DLD1 (cell line): ENCODE measurements around the gene XG.

Experiments
- in situ Hi-C: cut with HindIII; loops from 2 replicates; pipeline ENCODE4 v1.10.0; 2017; ENCODE audit warnings: low sequenced_read_pairs

The XG gene

DNA sequence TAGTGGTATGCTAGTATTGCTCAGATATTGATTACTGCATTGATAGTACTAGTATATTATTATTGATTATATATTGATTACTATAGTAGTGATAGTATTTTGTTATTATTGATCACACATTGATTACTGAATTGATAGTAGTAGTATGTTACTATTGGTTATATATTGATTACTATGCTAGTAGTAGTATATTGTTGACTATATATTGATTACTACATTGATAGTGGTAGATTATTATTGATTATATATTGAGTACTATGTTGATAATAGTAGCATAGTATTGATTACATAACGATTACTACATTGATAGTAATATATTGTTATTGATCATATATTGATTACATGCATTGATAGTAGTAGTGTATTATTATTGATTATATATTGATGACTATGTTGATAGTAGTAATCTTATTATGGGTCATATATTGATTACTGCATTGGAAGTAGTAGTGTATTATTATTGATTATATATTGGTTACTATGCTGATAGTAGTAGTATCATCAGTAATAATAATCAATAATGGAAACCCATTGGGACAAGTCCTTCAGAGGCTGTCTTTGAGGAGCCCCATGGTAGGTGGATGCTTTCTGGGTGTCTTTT is 107.5 kb downstream of the XG start:
- in situ Hi-C loops, result no loop called here

DNA sequence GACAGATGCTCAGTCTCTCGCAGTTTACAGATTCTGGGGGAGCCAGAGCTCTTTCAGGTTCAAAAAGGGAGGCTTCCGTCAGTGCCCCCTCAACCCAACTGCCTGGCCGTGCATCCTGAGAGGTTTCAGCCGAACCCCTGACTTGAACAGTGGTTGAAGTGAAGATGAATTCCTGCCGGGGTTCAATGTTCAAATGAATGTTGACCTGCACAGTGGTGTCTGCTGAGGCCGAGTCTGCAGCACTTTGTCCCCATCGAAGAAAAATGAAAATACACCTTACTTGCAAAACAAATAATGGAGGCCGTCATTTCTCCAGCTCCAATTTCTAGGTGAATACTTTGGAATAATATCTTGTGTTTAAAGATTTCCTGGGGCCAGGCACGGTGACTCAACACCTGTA is 110.6 kb downstream of the XG start:
- in situ Hi-C loops, result no loop called here

DNA sequence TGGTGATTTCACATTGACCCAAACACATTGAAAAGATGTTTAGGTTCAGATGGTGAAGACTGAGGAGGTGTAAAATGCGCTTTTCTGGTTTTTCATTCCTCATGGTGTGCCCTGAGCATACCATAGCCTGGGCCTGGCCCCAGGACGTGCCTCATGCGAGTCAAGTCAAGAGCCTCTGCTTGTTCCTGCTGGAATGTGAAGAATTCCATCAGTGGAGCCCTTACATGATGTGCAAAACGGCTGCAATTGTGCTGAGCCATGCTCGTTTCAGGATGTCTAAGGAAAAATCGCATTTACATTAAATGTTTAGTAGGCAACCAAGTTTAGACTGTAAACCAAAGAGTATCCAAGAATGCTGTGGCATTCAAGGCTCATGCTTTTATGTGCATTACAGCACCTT is 111.8 kb downstream of the XG start:
- in situ Hi-C loops, result no loop called here
